ENCODE results near the gene AIFM3.

- no peak for TF ChIP-seq MXI1 (IDR thresholded peaks at IDR 0.05; ENCODE audit: borderline replicate concordance, low read depth, low read length)
- no peak for TF ChIP-seq CTCF (conservative IDR thresholded peaks at IDR 0.05; ENCODE audit: low read depth, low read length)
- no peak for TF ChIP-seq CEBPB (IDR thresholded peaks at IDR 0.05; ENCODE audit: low read depth, low read length)
- TF ChIP-seq POLR2A (IDR thresholded peaks at IDR 0.05; ENCODE audit: low read depth, low read length), result no peak
- TF ChIP-seq MAZ (IDR thresholded peaks at IDR 0.05; ENCODE audit: borderline replicate concordance, low read depth, low read length), result no peak
- no peak for TF ChIP-seq ELK1 (IDR thresholded peaks at IDR 0.05; ENCODE audit: borderline replicate concordance, low read depth, low read length)
Measured at GRCh38 chr22:21022507-21022906, 55.5 kb downstream of the AIFM3 start.

Data from IMR-90 (cell line).